ENCODE data around the gene HTT-AS.

DNA sequence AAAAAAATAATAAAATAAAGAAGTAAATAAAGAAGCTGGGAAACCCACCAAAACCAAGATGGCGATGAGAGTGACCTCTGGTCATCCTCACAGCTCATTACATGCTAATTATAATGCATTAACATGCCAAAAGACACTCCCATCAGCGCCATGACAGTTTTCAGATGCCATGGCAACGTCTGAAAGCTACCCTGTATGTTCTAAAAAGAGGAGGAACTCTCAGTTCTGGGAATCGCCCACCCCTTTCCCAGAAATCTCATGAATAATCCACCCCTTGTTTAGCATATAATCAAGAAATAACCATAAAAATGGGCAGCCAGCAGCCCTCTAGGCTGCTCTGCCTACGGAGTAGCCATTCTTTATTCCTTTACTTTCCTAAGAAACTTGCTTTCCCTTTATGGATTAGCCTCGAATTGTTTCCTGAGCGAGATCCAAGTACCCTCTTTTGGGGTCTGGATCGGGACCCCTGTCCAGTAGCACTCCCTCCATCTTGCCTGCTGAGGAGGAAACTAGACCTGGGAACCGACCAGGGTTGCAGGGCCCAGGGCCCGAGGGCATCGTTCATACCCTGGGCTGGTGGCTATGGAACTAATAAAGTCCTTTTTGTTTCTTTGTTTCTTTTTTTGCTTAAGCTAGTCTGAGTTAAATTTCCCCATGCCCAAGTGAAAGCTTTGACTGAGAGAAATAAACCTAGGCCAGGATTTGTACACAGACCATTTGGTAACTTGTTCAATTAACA is 30.9 kb downstream of the HTT-AS start:
- TF ChIP-seq, protein P1, sequence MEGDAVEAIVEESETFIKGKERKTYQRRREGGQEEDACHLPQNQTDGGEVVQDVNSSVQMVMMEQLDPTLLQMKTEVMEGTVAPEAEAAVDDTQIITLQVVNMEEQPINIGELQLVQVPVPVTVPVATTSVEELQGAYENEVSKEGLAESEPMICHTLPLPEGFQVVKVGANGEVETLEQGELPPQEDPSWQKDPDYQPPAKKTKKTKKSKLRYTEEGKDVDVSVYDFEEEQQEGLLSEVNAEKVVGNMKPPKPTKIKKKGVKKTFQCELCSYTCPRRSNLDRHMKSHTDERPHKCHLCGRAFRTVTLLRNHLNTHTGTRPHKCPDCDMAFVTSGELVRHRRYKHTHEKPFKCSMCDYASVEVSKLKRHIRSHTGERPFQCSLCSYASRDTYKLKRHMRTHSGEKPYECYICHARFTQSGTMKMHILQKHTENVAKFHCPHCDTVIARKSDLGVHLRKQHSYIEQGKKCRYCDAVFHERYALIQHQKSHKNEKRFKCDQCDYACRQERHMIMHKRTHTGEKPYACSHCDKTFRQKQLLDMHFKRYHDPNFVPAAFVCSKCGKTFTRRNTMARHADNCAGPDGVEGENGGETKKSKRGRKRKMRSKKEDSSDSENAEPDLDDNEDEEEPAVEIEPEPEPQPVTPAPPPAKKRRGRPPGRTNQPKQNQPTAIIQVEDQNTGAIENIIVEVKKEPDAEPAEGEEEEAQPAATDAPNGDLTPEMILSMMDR (IDR thresholded peaks at IDR 0.05), result no peak
- TF ChIP-seq POLR2A (IDR thresholded peaks at IDR 0.05), result no peak

Measured in tibial nerve (tissue), 3 donors.